Neural crest cell (in vitro differentiated cells): Measurements from ENCODE around the gene TTC23. TPM values are rescaled to one million over a fixed set of nuclear protein-coding genes. Genes with fewer than 3 reads are reported as not detected.

Source experiments
- DNase-seq: peaks from one replicate; pipeline ENCODE4 v3.0.0; 2021; ENCODE audit warnings: low read depth, mixed read lengths, low spot score
- H3K27ac Mint-ChIP-seq: one replicate; pipeline ENCODE4 v1.8.0; 2021; ENCODE audit warnings: mild to moderate bottlenecking, mixed read lengths; ENCODE audit not compliant: unreplicated experiment
- H3K27me3 Mint-ChIP-seq: 2 replicates; pipeline ENCODE4 v1.8.0; 2021; ENCODE audit warnings: low read depth, mild to moderate bottlenecking, mixed read lengths
- H3K36me3 Mint-ChIP-seq: 2 replicates; pipeline ENCODE4 v1.8.0; 2021; ENCODE audit warnings: low read depth, mild to moderate bottlenecking, mixed read lengths
- H3K4me1 Mint-ChIP-seq: 2 replicates; pipeline ENCODE4 v1.8.0; 2021; ENCODE audit warnings: mixed read lengths
- H3K4me3 Mint-ChIP-seq: one replicate; pipeline ENCODE4 v1.8.0; 2021; ENCODE audit warnings: mild to moderate bottlenecking, mixed read lengths
- H3K9me3 Mint-ChIP-seq: 2 replicates; pipeline ENCODE4 v1.8.0; 2021; ENCODE audit warnings: mixed read lengths
- total RNA-seq: library from RNA; stranded (reverse); gene quantifications from 2 replicates; pipeline ENCODE4 v1.2.1, GENCODE V29; 2021
- TF ChIP-seq, protein P1 (sequence below): fragments of 200-600 bp; sonication (generic); conservative IDR thresholded peaks from 2 replicates; pipeline ENCODE4 v1.5.0; 2021; ENCODE audit warnings: antibody characterized with exemption, mild to moderate bottlenecking

TTC23 gene
- total RNA-seq, 1 donor from 2014 or later, result 25.7 TPM

DNA sequence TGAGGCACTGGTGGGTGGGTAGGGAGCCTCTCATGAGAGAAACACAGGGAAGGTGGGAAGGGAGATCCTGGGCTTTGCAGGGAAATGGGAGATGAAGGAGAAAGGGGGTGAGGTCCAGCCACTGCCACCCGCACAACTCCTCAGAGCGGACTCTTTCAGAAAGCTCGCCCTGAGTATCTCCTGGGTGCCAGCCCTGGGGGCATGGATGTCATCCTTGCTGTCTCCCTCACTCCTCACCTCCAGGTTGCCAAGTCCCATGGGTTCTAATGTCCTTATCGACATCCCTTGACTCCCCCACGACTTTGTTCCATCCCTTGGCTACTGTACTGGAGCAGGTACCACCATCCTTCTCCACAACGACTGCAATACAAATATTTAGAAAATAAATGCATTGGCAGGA, 103.6 kb downstream of the TTC23 start:
- TF ChIP-seq, protein P1, sequence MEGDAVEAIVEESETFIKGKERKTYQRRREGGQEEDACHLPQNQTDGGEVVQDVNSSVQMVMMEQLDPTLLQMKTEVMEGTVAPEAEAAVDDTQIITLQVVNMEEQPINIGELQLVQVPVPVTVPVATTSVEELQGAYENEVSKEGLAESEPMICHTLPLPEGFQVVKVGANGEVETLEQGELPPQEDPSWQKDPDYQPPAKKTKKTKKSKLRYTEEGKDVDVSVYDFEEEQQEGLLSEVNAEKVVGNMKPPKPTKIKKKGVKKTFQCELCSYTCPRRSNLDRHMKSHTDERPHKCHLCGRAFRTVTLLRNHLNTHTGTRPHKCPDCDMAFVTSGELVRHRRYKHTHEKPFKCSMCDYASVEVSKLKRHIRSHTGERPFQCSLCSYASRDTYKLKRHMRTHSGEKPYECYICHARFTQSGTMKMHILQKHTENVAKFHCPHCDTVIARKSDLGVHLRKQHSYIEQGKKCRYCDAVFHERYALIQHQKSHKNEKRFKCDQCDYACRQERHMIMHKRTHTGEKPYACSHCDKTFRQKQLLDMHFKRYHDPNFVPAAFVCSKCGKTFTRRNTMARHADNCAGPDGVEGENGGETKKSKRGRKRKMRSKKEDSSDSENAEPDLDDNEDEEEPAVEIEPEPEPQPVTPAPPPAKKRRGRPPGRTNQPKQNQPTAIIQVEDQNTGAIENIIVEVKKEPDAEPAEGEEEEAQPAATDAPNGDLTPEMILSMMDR, result no peak
- peaks cover 27% of the 10 kb centered on the region for H3K4me1 Mint-ChIP-seq
- H3K27ac Mint-ChIP-seq, result no peak overlapping the region
- no peaks in the 10 kb centered on the region for H3K9me3 Mint-ChIP-seq
- no peak overlapping the region for H3K4me3 Mint-ChIP-seq
- no peaks in the 10 kb centered on the region for H3K27me3 Mint-ChIP-seq
- peaks cover 8% of the 10 kb centered on the region for H3K36me3 Mint-ChIP-seq
- DNase-seq, result no peak

DNA sequence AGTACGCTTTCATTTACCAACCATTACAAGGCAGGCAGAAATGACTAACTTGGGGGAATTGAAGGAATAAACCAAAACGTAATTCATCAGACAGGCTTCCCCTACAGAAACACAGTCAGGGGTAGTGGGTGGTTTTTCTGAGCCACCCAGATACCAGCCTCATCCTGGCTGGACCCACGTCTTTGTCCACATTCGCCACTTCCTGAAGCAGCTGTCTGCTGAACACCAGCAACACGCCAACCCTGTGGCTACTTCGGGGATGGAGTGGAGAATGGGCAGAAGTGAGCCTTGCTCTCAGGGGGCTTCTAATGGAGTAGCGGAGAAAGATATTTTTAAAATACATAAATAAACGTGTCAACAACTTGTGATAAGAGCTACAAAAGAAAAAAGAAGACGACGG, 104.4 kb downstream of the TTC23 start:
- Mint-ChIP-seq H3K4me1 (peaks cover 27% of the 10 kb centered on the region), H3K27me3 (no peaks in the 10 kb centered on the region), H3K4me3 (no peak overlapping the region), H3K27ac (no peak overlapping the region), H3K9me3 (no peaks in the 10 kb centered on the region), H3K36me3 (peaks cover 9% of the 10 kb centered on the region)
- TF ChIP-seq, protein P1, result no peak
- DNase-seq, result no peak

DNA sequence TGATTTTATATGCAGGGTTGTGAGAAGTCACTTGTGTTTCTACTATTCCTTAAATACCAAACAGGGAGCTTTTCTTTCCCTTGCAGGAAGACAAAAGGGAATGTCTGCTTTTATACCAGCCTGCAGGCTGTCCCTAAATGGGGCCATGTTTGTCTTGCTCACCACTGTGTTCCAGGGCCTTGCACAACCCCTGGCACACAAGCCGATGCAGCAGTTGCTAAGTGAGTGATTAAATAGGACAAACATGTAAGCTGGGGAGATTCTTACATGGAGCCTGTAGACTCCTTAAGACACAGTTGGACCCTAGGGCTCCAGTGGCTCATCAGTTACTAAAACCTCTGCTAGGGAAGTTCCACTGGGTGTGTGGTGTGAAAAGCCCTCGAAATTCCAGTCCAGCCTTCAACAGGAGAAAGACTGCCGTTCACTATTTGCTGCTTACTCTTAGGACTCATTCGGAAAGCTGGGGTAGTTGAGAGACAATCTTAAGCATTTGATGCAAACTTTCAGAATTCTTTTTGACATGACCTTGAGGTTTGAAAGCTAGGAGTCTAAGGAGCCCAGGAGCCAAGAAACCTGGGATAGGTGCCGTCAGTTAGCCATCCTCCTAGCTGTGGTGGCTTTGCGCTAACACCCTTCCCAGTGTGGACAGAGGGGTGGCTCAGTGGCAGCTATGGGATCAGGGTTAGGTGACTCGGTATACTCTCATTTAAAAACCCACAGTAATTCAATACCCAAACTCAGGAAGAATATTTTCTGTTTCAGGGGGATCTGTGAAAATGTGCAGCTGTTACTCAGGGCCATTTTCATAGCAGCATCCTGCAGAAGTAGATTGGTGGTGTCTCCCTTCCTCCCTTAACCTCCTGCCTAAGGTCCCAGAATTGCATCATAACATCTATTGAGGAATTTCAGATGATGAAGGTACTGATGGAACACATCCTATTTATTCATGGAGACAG, 105.4 kb downstream of the TTC23 start:
- TF ChIP-seq, protein P1, result no peak
- Mint-ChIP-seq H3K4me3 (no peak overlapping the region), H3K4me1 (peaks cover 25% of the 10 kb centered on the region), H3K27ac (peak overlapping the region; percentile 7), H3K27me3 (no peaks in the 10 kb centered on the region), H3K36me3 (peaks cover 11% of the 10 kb centered on the region), H3K9me3 (no peaks in the 10 kb centered on the region)
- no peak for DNase-seq

DNA sequence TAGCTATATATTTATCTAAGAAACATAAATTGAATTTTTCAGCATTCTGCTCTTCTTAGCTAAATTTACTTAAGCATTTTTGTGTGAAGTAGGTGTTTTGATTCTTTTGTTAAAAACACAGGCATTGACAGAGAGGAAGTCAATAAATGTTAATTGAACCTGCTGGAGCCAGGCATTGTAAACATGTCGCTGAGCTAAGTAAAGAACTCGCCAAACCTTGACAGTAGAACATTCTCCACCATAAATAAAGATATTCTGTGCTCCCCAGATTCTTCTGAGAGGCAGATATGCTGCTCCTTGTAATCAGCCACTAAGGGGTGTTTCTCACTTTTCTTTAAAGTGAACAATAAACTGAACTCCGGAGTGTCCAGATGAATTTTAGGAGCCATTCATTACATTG, 106.1 kb downstream of the TTC23 start:
- no peak for DNase-seq
- H3K36me3 Mint-ChIP-seq, result peaks cover 9% of the 10 kb centered on the region
- peaks cover 20% of the 10 kb centered on the region for H3K4me1 Mint-ChIP-seq
- no peak overlapping the region for H3K4me3 Mint-ChIP-seq
- no peaks in the 10 kb centered on the region for H3K27me3 Mint-ChIP-seq
- no peaks in the 10 kb centered on the region for H3K9me3 Mint-ChIP-seq
- TF ChIP-seq, protein P1, result no peak
- peak overlapping the region; percentile 7 for H3K27ac Mint-ChIP-seq

DNA sequence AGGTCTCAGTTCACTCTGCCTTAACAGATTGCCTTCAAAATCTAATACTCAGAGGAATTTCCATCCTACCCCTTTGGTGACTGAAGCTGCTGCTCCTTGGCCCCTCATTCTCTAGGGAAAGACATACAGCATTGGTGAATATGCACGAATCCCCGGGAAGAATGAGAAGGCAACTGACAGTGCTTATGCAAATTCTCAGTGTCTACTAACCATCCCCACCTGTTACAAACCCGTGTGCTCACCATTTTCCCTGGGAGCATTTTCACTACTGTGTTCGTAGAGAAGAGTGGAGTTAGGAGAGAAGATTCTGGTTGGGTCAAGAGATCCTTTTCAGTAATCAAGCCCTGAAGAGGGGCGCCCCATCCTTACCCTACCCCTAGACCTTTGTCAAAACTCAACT, 106.8 kb downstream of the TTC23 start:
- no peak for DNase-seq
- Mint-ChIP-seq H3K9me3 (no peaks in the 10 kb centered on the region), H3K4me1 (peaks cover 20% of the 10 kb centered on the region), H3K27ac (no peak overlapping the region), H3K4me3 (no peak overlapping the region), H3K36me3 (peaks cover 7% of the 10 kb centered on the region), H3K27me3 (no peaks in the 10 kb centered on the region)
- TF ChIP-seq, protein P1, result no peak
